ENCODE results near the gene ZC3HAV1. TPM values are rescaled to one million over a fixed set of nuclear protein-coding genes. Genes with fewer than 3 reads are reported as not detected.
"Not testable (repeated sequence)": the region's sequence is repeated elsewhere in the genome, so short reads cannot be mapped to it uniquely, and the experiment has no call there.

ZC3HAV1 gene
- total RNA-seq, 4 donors from 2014 or later: 11.7 to 40.6 (median 34.5) TPM

GRCh38 chr7:139127648-139128047 lies 18.1 kb upstream of the ZC3HAV1 start:
- Histone ChIP-seq H3K36me3 (no peaks in the 10 kb centered on the region), H3K27me3 (no peaks in the 10 kb centered on the region), H3K27ac (no peak overlapping the region), H3K4me3 (no peak overlapping the region), H3K9me3 (no peaks in the 10 kb centered on the region), H3K4me1 (peaks cover 0 to 6% (median 2%) of the 10 kb centered on the region in 4 donors)
- intact Hi-C loops (cut with DNase I; ENCODE audit: low total_unique reads): no loop called here
- no peak for DNase-seq
- in situ Hi-C loops (cut with MboI; ENCODE audit: low pct_ligation_motif_present in 1 of 4, low pct_unique_long_range_greater_than_20kb in 1 of 4, low sequenced_read_pairs in 3 of 4): no loop called here
- 78 to 86% methylated on average over 4 of the region's 4 CpGs for WGBS, 2 donors (ENCODE audit: low coverage in 1 of 2)
- TF ChIP-seq CTCF (IDR thresholded peaks at IDR 0.05) (no peak), EP300 (IDR thresholded peaks at IDR 0.05; ENCODE audit: low read depth) (no peak), POLR2A (IDR thresholded peaks at IDR 0.05) (no peak), POLR2AphosphoS5 (IDR thresholded peaks at IDR 0.05) (no peak)

- Histone ChIP-seq H3K4me1 (peaks cover 0 to 5% (median 2%) of the 10 kb centered on the region in 4 donors), H3K27ac (peak overlapping the region in 1 of 4 donors; percentile 37), H3K36me3 (no peaks in the 10 kb centered on the region), H3K27me3 (no peaks in the 10 kb centered on the region), H3K4me3 (no peak overlapping the region), H3K9me3 (no peaks in the 10 kb centered on the region)
- no peak for DNase-seq
- in situ Hi-C loops (cut with MboI; ENCODE audit: low pct_ligation_motif_present in 1 of 4, low pct_unique_long_range_greater_than_20kb in 1 of 4, low sequenced_read_pairs in 3 of 4): no loop called here
- no peak for TF ChIP-seq EP300 (IDR thresholded peaks at IDR 0.05; ENCODE audit: low read depth)
- no peak for TF ChIP-seq POLR2A (IDR thresholded peaks at IDR 0.05)
- no peak for TF ChIP-seq POLR2AphosphoS5 (IDR thresholded peaks at IDR 0.05)
- TF ChIP-seq CTCF (IDR thresholded peaks at IDR 0.05): no peak
- 25 to 46% methylated on average over 4 to 7 of the region's 7 CpGs for WGBS, 2 donors (ENCODE audit: low coverage in 1 of 2)
- intact Hi-C loops (cut with DNase I; ENCODE audit: low total_unique reads): no loop called here
Measured at GRCh38 chr7:139125657-139126056, 16.1 kb upstream of the ZC3HAV1 start.

GRCh38 chr7:139124995-139125394 lies 15.5 kb upstream of the ZC3HAV1 start:
- H3K4me3 ChIP-seq; H3K4me1 ChIP-seq; DNase-seq; H3K27me3 ChIP-seq; H3K9me3 ChIP-seq; in situ Hi-C loops (cut with MboI; ENCODE audit: low pct_ligation_motif_present in 1 of 4, low pct_unique_long_range_greater_than_20kb in 1 of 4, low sequenced_read_pairs in 3 of 4); H3K27ac ChIP-seq; intact Hi-C loops (cut with DNase I; ENCODE audit: low total_unique reads); H3K36me3 ChIP-seq: not testable (repeated sequence)
- WGBS, 2 donors (ENCODE audit: low coverage in 1 of 2): 80 to 82% methylated on average over 2 to 3 of the region's 3 CpGs

GRCh38 chr7:139124084-139124914 lies 14.8 kb upstream of the ZC3HAV1 start:
- Histone ChIP-seq H3K36me3 (no peaks in the 10 kb centered on the region), H3K4me1 (peaks cover 0 to 9% (median 4%) of the 10 kb centered on the region in 4 donors), H3K9me3 (no peaks in the 10 kb centered on the region), H3K4me3 (no peak overlapping the region), H3K27ac (no peak overlapping the region), H3K27me3 (no peaks in the 10 kb centered on the region)
- intact Hi-C loops (cut with DNase I; ENCODE audit: low total_unique reads): no loop called here
- TF ChIP-seq EP300 (IDR thresholded peaks at IDR 0.05; ENCODE audit: low read depth) (no peak), CTCF (IDR thresholded peaks at IDR 0.05) (no peak), POLR2AphosphoS5 (IDR thresholded peaks at IDR 0.05) (no peak), POLR2A (IDR thresholded peaks at IDR 0.05) (no peak)
- WGBS, 2 donors (ENCODE audit: low coverage in 1 of 2): 84 to 89% methylated on average over 4 of the region's 4 CpGs
- in situ Hi-C loops (cut with MboI; ENCODE audit: low pct_ligation_motif_present in 1 of 4, low pct_unique_long_range_greater_than_20kb in 1 of 4, low sequenced_read_pairs in 3 of 4): no loop called here
- no peak for DNase-seq
